ENCODE data around the gene SHOX. TPM values are rescaled to one million over a fixed set of nuclear protein-coding genes. Genes with fewer than 3 reads are reported as not detected.
"Not testable (repeated sequence)": the region's sequence is repeated elsewhere in the genome, so short reads cannot be mapped to it uniquely, and the experiment has no call there.

SHOX gene
- total RNA-seq, 1 donor from 2014 or later, result not detected

- intact Hi-C loops (cut with micrococcal nuclease), result no loop called here
Measured at GRCh38 chrX:621705-622503, 8.7 kb upstream of the SHOX start.

GRCh38 chrX:622802-623201 lies 7.8 kb upstream of the SHOX start:
- intact Hi-C loops (cut with micrococcal nuclease), result not testable (repeated sequence)

GRCh38 chrX:623268-623598 lies 7.4 kb upstream of the SHOX start:
- intact Hi-C loops (cut with micrococcal nuclease), result no loop called here

- intact Hi-C loops (cut with micrococcal nuclease), result no loop called here
Measured at GRCh38 chrX:623599-624315, 6.8 kb upstream of the SHOX start.

GRCh38 chrX:625137-625691 lies 5.4 kb upstream of the SHOX start:
- intact Hi-C loops (cut with micrococcal nuclease), result no loop called here

GRCh38 chrX:626047-626446 lies 4.5 kb upstream of the SHOX start:
- intact Hi-C loops (cut with micrococcal nuclease), result not testable (repeated sequence)

- intact Hi-C loops (cut with micrococcal nuclease), result no loop called here
Measured at GRCh38 chrX:626745-627509, 3.7 kb upstream of the SHOX start.

- intact Hi-C loops (cut with micrococcal nuclease), result no loop called here
Measured at GRCh38 chrX:627510-627981, 3.0 kb upstream of the SHOX start.

GRCh38 chrX:627995-628394 lies 2.6 kb upstream of the SHOX start:
- intact Hi-C loops (cut with micrococcal nuclease), result no loop called here

- intact Hi-C loops (cut with micrococcal nuclease), result no loop called here
Measured at GRCh38 chrX:629230-630006, 1.2 kb upstream of the SHOX start.

- intact Hi-C loops (cut with micrococcal nuclease), result no loop called here
Measured at GRCh38 chrX:630007-630611, 482 bp upstream of the SHOX start.

GRCh38 chrX:631802-632365 lies 1.3 kb downstream of the SHOX start:
- intact Hi-C loops (cut with micrococcal nuclease), result no loop called here

GRCh38 chrX:632366-633042 lies 1.9 kb downstream of the SHOX start:
- intact Hi-C loops (cut with micrococcal nuclease), result no loop called here

GRCh38 chrX:633043-633984 lies 2.7 kb downstream of the SHOX start:
- intact Hi-C loops (cut with micrococcal nuclease), result no loop called here

- intact Hi-C loops (cut with micrococcal nuclease), result no loop called here
Measured at GRCh38 chrX:633985-634958, 3.7 kb downstream of the SHOX start.

GRCh38 chrX:635428-636090 lies 5.0 kb downstream of the SHOX start:
- intact Hi-C loops (cut with micrococcal nuclease), result no loop called here

Measured in T-helper 1 cell treated with Interleukin-12 subunit alpha and Interleukin-12 subunit beta and Interleukin-4 antibody, amounts not matched to agents 30 ng/mL and 1 ng/mL, for 36 hours (primary cell).